ENCODE measurements around the gene PIAS1. TPM values are rescaled to one million over a fixed set of nuclear protein-coding genes. Genes with fewer than 3 reads are reported as not detected.

PIAS1 gene
- total and polyA plus RNA-seq, 9 of the 15 experiments (the other 6 are each of a cell fraction or from before 2014, with no cell fraction given) = 18.0 to 59.1 (median 28.5) TPM

DNA sequence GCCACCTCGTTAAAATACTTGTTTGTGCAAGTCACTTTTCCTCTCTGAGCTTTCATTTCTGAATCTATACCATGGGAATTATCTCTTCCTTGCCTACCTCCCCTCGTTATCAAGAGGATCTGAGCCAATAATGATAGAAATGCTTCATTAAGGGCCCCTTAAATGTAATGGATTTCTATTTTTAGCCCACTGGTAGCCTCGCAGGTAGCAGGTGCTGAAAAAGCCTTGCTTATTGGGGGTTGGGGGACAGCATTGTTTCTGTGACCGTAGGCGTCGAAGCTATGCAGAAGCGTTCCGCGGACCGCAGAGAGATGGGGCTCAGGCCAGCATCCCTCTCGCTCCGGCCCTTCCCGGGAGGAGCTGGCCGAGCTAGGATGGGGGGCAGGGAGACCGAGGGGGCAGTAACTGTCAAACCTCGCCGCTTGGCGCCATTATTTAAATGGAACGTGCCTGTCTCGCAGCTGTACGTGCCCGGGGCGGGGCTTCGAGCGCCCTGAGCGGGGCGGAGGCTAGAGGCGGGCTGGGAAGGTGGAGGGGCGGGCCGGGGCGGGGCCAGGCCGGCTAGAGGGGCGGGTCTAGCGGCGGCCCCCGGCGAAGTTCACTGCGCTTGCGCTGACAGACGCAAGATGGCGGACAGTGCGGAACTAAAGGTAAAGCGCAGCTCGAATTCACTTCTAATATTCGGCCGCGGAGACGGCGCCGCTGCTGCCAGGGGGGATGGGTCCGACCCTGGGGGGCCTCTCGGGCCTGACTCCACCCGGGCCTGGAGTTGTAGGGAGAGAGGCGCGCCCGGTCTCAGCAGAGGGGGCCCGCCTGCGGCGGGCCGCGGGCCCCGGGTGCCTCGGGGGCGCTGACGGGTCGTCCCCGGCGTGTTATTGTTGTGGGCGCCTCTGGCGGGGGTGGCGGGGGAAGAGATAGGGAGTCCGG lies at the start of gene PIAS1 (continued):
- TF ChIP-seq, protein P1, sequence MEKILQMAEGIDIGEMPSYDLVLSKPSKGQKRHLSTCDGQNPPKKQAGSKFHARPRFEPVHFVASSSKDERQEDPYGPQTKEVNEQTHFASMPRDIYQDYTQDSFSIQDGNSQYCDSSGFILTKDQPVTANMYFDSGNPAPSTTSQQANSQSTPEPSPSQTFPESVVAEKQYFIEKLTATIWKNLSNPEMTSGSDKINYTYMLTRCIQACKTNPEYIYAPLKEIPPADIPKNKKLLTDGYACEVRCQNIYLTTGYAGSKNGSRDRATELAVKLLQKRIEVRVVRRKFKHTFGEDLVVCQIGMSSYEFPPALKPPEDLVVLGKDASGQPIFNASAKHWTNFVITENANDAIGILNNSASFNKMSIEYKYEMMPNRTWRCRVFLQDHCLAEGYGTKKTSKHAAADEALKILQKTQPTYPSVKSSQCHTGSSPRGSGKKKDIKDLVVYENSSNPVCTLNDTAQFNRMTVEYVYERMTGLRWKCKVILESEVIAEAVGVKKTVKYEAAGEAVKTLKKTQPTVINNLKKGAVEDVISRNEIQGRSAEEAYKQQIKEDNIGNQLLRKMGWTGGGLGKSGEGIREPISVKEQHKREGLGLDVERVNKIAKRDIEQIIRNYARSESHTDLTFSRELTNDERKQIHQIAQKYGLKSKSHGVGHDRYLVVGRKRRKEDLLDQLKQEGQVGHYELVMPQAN (IDR thresholded peaks at IDR 0.05; ENCODE audit: borderline replicate concordance) = peak; percentile 65; the same call in 1 of the 2 replicates
- TF ChIP-seq, protein P2, sequence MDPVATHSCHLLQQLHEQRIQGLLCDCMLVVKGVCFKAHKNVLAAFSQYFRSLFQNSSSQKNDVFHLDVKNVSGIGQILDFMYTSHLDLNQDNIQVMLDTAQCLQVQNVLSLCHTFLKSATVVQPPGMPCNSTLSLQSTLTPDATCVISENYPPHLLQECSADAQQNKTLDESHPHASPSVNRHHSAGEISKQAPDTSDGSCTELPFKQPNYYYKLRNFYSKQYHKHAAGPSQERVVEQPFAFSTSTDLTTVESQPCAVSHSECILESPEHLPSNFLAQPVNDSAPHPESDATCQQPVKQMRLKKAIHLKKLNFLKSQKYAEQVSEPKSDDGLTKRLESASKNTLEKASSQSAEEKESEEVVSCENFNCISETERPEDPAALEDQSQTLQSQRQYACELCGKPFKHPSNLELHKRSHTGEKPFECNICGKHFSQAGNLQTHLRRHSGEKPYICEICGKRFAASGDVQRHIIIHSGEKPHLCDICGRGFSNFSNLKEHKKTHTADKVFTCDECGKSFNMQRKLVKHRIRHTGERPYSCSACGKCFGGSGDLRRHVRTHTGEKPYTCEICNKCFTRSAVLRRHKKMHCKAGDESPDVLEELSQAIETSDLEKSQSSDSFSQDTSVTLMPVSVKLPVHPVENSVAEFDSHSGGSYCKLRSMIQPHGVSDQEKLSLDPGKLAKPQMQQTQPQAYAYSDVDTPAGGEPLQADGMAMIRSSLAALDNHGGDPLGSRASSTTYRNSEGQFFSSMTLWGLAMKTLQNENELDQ (CRISPR knock-in tag; IDR thresholded peaks at IDR 0.05; ENCODE audit: borderline replicate concordance) = no peak
- TF ChIP-seq, protein P3, sequence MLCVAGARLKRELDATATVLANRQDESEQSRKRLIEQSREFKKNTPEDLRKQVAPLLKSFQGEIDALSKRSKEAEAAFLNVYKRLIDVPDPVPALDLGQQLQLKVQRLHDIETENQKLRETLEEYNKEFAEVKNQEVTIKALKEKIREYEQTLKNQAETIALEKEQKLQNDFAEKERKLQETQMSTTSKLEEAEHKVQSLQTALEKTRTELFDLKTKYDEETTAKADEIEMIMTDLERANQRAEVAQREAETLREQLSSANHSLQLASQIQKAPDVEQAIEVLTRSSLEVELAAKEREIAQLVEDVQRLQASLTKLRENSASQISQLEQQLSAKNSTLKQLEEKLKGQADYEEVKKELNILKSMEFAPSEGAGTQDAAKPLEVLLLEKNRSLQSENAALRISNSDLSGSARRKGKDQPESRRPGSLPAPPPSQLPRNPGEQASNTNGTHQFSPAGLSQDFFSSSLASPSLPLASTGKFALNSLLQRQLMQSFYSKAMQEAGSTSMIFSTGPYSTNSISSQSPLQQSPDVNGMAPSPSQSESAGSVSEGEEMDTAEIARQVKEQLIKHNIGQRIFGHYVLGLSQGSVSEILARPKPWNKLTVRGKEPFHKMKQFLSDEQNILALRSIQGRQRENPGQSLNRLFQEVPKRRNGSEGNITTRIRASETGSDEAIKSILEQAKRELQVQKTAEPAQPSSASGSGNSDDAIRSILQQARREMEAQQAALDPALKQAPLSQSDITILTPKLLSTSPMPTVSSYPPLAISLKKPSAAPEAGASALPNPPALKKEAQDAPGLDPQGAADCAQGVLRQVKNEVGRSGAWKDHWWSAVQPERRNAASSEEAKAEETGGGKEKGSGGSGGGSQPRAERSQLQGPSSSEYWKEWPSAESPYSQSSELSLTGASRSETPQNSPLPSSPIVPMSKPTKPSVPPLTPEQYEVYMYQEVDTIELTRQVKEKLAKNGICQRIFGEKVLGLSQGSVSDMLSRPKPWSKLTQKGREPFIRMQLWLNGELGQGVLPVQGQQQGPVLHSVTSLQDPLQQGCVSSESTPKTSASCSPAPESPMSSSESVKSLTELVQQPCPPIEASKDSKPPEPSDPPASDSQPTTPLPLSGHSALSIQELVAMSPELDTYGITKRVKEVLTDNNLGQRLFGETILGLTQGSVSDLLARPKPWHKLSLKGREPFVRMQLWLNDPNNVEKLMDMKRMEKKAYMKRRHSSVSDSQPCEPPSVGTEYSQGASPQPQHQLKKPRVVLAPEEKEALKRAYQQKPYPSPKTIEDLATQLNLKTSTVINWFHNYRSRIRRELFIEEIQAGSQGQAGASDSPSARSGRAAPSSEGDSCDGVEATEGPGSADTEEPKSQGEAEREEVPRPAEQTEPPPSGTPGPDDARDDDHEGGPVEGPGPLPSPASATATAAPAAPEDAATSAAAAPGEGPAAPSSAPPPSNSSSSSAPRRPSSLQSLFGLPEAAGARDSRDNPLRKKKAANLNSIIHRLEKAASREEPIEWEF (CRISPR knock-in tag; IDR thresholded peaks at IDR 0.05) = no peak
- peak; percentile 89 to 90 for TF ChIP-seq NRF1 (conservative IDR thresholded peaks at IDR 0.05 in 1 of 2, IDR thresholded peaks at IDR 0.05 in 1 of 2)
- TF ChIP-seq, protein P4, sequence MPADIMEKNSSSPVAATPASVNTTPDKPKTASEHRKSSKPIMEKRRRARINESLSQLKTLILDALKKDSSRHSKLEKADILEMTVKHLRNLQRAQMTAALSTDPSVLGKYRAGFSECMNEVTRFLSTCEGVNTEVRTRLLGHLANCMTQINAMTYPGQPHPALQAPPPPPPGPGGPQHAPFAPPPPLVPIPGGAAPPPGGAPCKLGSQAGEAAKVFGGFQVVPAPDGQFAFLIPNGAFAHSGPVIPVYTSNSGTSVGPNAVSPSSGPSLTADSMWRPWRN (IDR thresholded peaks at IDR 0.05; ENCODE audit: low read depth) = 0 out of 2 replicates have a peak, but pooled peaks have one; percentile 36
- TF ChIP-seq HNRNPL (IDR thresholded peaks at IDR 0.05; ENCODE audit: low read depth, low read length) = no peak
- peak; percentile 93 for TF ChIP-seq CC2D1A (IDR thresholded peaks at IDR 0.05)
- TF ChIP-seq RCOR1 (IDR thresholded peaks at IDR 0.05; ENCODE audit: borderline replicate concordance in 1 of 2, low read depth in 2 of 2, low read length in 2 of 2) = peak in 1 of 2 experiments; percentile 38; a peak in 1 of 4 replicates
- TF ChIP-seq SPI1 (IDR thresholded peaks at IDR 0.05; ENCODE audit: borderline replicate concordance, low read depth, low read length) = peak; percentile 30; the same call in 1 of the 2 replicates
- 0 out of 2 replicates have a peak, but pooled peaks have one; percentile 29 for TF ChIP-seq HMG20B (CRISPR knock-in tag; IDR thresholded peaks at IDR 0.05)
- TF ChIP-seq ZC3H4 (CRISPR knock-in tag; IDR thresholded peaks at IDR 0.05; ENCODE audit: borderline replicate concordance) = no peak
- peak; percentile 56 for TF ChIP-seq CCNT2 (IDR thresholded peaks at IDR 0.05; ENCODE audit: borderline replicate concordance, extremely low read depth, insufficient read length, low read depth, low read length)
- no peak for TF ChIP-seq RFX7 (CRISPR knock-in tag; IDR thresholded peaks at IDR 0.05)

All from K562 (cell line).